ENCODE data around the gene ATP1A4.
A peak's percentile ranks its signal among the peaks of the same experiment; 100 is the strongest.

ATP1A4 gene

GRCh38 chr1:160144921-160145320 is 6.5 kb upstream of the ATP1A4 start:
- peak; percentile 83 for DNase-seq (ENCODE audit: low read depth, low spot score)

DNA sequence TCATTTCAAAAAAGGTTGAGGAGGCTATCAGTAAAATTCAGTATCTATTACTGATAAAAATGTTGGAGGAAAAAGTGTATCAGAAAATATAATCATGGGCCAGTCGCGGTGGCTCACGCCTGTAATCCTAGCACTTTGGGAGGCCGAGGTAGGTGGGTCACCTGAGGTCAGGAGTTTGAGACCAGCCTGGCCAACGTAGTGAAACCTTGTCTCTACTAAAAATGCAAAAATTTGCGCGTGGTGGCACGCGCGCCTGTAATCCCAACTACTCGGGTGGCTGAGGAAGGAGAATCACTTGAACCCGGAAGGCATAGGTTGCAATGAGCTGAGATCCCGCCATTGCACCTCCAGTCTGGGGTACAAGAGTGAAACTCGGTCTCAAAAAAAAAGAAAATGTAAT is 5.3 kb upstream of the ATP1A4 start:
- no peak for DNase-seq (ENCODE audit: low read depth, low spot score)

DNA sequence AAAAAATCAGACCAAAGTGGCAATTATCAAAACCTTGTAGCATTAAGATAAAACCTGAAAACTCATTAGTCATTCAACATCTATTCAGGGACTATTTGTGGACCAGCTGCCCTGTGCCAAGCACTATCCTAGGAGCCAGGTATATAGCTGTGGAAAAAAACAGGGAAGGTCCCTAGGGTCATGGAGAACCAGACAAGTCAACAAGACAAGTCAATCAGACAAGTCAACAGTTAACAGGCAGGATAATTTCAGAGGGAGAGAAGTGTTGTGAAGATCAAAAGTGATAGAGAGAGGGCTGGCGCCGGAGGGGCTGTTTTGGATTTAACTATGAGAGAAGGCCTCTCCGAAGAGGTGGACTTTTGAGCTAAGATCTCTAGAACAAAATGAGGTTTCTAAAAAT is 3.3 kb upstream of the ATP1A4 start:
- DNase-seq (ENCODE audit: low read depth, low spot score), result no peak

- DNase-seq (ENCODE audit: low read depth, low spot score), result no peak
These were observed 2.2 kb upstream of the ATP1A4 start for GRCh38 chr1:160149233-160149632.

DNA sequence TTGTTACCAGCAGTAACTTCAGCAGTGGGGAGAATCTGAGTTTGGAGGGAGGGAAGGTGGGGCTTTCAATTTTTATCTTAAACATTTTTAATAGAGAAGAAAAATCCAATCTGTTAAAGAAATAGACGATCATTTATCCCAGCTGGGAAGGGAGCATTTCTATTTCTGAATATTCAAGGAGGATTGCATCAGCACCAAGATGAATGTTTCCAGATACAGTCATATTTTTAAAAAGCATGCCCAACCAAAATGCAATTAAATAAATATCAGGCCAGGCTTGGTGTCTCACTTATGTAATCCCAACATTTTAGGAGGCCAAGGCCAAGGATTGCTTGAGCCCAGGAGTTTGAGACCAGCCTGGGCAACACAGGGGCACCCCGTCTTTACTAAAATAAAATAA is 1.7 kb upstream of the ATP1A4 start:
- DNase-seq (ENCODE audit: low read depth, low spot score), result no peak

- DNase-seq (ENCODE audit: low read depth, low spot score), result no peak
These were observed 3.4 kb downstream of the ATP1A4 start for GRCh38 chr1:160154790-160155189.

DNA sequence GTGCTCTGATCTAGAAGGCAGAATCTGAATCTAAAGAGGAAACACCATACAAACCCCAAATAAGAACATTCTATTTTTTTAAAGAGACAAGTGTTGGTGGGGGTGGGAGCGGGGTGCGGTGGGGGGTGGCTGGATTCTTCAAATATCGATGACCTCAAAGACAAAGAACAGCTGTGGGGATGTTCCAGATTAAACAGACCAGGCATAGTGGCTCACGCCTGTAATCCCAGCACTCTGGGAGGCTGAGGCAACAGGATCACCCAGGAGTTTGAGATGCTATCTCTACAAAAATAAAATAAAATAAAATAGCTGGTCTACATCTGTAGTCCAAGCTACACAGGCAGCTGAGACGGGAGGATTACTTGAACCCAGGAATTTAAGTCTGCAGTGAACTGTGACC is 5.0 kb downstream of the ATP1A4 start:
- no peak for DNase-seq (ENCODE audit: low read depth, low spot score)

- no peak for DNase-seq (ENCODE audit: low read depth, low spot score)
These were observed 5.8 kb downstream of the ATP1A4 start for GRCh38 chr1:160157174-160157573.

GRCh38 chr1:160158031-160158430 is 6.6 kb downstream of the ATP1A4 start:
- no peak for DNase-seq (ENCODE audit: low read depth, low spot score)

GRCh38 chr1:160158534-160158933 is 7.1 kb downstream of the ATP1A4 start:
- no peak for DNase-seq (ENCODE audit: low read depth, low spot score)

DNA sequence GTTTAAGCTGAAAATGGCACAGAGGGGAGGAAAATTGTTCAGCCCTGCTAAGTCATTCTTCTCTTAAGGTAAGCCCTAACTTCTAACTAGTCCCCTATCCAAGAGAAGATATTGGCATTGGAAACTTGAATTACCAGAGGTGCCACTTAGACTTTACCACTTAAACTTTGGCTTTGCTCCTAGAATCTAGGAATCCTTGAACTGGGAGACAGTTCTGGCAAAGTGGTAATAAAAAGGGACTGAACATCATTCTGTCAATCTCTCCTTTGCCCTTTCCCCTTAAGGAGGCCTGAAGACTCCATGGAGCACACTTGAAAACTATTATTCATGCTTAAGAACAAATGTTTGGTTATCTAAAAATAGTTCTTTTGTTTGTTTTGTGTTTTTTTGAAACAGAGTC is 8.4 kb downstream of the ATP1A4 start:
- DNase-seq (ENCODE audit: low read depth, low spot score), result no peak

DNA sequence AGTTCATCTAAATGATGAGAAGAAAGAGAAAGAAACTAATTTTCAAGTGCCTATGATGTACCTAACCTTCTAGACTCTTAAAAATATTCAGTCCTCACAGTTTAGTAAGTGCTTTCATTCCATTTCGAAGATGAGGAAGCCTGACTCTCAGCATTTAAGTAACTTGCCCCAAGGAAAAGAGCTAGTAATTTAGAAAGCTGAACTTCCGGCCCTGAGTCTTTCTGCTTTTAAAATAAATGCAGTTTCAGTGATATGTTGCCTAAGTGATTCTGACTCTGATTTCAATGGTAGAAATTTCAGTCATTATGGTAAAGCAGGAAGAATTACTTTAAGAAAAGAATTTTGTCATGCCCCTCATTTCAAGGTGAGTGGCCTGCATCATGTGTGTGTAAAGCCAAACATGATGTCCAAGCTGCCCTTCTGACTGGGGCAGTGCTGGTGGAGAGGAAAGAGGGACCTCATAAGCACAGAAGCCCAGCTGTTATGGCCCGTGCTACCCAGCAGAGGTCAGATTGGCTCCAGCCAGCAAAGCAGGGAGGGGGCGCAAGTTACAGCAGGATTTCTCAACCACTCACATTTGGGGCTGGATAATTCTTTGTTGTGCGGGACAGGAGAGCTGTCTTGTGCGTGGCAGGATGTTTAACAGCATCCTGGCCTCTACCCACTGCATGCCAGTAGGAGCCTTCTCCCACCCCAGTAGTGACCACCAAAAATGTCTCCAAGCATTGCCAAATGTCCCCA is 10.7 kb downstream of the ATP1A4 start:
- peak; percentile 67 for DNase-seq (ENCODE audit: low read depth, low spot score)

DNA sequence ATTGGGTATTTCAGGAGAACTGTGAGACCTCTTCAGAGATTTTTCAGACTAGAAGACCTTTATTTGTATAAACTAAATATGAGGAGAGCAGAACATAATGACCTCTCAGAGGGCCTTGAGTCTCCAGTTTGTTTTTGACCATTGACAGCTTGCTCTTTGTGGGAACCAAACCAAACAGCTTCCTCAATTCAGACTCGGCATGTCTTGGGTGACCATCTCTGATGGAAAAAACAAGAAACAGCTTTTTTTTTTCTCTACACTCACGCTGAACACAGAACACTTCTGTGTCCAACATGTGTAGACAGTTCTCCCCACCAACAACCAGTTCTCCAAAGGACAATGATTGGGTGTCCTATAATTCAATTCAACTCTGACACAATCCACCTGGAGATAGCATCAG is 11.5 kb downstream of the ATP1A4 start:
- no peak for DNase-seq (ENCODE audit: low read depth, low spot score)

DNA sequence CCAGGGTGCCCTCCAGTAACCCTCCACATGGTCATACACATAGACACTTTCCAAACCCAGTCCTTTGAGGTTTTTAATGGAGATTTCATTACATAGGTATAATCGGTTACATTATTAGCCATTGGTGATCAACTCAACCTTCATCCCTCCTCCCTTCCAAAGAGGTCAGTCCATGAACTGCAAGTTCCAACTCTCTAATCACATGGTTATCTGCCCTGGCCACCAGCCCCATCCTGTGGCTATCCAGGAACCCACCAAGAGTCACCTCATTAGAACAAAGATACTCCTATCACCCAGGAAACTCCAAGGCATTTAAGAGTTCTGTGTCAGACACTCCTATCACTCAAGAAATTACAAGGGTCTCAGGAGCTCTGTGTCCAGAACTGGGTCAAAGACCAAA is 12.2 kb downstream of the ATP1A4 start:
- no peak for DNase-seq (ENCODE audit: low read depth, low spot score)

DNA sequence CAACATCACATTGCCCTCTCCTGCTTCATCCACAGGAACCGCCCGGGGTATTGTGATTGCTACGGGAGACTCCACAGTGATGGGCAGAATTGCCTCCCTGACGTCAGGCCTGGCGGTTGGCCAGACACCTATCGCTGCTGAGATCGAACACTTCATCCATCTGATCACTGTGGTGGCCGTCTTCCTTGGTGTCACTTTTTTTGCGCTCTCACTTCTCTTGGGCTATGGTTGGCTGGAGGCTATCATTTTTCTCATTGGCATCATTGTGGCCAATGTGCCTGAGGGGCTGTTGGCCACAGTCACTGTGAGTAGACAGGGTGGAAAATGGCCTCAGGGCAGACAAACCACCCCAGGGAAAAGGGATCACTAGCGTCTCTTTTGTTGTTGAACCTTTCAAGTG is 12.7 kb downstream of the ATP1A4 start:
- no peak for DNase-seq (ENCODE audit: low read depth, low spot score)

DNA sequence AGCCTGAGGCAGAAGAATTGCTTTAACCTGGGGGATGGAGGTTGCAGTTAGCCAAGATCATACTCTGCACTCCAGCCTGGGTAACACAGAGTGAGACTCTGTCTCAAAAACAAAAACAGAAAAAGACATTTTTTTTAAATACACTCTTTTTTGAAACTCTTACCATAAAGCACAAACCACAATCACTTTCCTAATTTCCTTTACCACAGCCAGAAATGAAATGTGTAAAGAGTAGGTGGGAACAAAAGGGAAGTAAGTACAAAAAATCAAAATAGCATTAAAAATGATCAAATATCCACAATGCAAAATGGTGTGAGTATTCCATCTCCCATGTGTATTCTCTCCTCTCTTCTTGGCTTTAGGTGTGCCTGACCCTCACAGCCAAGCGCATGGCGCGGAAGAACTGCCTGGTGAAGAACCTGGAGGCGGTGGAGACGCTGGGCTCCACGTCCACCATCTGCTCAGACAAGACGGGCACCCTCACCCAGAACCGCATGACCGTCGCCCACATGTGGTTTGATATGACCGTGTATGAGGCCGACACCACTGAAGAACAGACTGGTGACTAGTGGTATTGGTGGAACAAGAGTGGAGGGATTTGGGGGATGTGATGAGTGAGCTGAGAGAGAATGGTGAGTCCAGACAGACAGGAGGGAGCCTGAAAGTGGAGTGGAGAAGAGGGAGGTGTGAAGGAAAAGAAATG is 14.9 kb downstream of the ATP1A4 start:
- no peak for DNase-seq (ENCODE audit: low read depth, low spot score)

DNA sequence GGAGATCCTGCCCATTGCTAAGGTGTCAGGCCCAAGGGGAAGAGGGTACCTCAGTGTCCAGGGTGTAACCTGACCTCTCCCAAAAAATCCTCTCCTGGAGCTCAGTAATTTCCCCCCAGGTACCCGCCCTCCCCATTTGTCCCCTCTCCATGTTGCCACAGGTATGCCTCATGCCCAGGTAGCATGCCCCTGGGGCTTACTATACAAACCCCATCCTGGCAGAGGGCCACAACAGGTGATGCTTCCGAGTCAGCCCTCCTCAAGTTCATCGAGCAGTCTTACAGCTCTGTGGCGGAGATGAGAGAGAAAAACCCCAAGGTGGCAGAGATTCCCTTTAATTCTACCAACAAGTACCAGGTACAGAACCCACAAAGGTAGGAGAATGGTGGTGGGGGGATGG is 15.7 kb downstream of the ATP1A4 start:
- DNase-seq (ENCODE audit: low read depth, low spot score), result no peak

- no peak for DNase-seq (ENCODE audit: low read depth, low spot score)
These were observed 16.2 kb downstream of the ATP1A4 start for GRCh38 chr1:160167580-160167979.

DNA sequence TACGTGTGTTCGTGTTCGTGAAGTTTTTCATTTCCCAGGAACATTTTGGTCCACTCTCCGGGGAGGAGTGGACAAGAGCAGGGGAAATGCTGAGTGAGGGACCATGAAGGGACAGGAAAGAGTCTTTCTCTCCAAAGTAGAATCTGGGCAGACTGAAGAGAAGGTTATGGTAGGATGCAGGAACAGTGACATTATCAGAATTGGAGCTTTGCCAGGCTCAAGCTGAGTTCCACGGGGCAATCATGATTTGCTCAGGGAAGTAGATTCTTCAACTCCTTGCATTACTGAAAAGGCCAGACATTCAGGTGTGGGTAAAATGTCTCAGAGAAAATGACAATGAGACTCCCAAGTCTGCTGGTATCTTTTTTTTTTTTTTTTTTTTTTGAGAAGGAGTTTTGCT is 16.6 kb downstream of the ATP1A4 start:
- no peak for DNase-seq (ENCODE audit: low read depth, low spot score)

DNA sequence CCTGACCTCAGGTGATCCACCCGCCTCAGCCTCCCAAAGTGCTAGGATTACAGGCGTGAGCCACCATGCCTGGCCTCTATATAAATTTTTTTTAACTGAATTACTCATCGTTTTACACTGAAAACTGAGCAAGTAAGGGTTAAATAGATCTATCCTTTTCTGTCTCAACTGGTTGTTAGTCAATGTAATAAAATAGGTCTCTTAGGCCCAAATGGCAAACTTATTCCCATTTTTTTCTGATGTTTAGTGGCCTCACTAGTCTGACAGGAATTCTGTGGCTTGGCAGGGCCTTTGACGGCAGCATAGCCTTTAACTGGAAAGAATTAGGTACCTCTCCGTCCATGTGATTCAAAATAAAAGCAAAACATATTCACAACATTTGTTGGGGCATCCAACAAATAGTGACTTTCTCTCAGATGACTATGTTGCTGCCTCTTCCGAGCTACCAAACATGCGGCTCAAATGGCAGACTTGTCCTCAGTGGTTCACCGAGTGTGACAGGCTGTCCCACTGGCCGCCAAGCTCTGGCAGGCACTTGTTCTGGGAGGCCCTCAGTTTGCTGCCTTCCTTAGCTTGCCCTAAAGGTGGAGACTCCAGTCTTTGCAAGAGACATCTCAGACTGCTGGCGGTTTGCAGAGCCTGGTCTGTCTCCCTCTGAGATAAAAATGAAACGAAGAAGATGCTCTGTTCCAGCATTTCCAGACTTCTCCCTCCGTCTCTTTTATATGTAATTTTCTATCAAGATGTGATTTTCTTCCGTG is 17.4 kb downstream of the ATP1A4 start:
- peak; percentile 78 for DNase-seq (ENCODE audit: low read depth, low spot score)

DNA sequence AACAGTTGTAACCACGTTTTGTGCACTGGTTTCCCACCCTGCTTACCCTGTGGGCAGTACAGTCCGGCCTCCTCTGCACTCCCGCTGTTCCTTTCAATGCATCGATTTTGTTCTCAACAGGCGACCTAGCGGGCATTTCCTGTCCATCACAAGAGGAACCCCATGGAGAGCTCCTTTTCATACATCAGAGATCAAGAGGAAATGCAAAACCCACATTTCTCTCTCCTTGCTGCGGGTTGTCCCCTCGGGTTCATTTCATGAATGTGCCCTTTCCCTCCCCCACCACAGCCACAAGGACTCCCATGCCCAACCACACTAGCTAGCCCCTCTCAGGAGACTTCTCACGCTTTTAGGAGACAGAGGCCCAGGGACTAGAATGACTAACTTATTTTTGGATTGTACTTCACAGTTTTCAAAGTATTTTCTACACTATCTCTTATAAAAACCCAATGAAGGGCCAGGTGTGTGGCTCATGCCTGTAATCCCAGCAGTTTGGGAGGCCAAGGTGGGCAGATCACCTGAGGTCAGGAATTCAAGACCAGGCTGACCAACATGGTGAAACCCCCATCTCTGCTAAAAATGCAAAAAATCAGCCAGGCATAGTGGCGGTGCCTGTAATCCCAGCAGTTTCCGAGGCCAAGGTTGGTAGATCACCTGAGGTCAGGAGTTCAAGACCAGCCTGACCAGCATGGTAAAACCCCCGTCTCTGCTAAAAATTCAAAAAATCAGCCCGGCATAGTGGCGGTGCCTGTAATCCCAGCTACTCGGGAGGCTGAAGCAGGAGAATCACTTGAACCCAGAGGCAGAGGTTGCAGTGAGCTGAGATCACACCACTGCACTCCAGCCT is 18.4 kb downstream of the ATP1A4 start:
- peak; percentile 79 for DNase-seq (ENCODE audit: low read depth, low spot score)

DNA sequence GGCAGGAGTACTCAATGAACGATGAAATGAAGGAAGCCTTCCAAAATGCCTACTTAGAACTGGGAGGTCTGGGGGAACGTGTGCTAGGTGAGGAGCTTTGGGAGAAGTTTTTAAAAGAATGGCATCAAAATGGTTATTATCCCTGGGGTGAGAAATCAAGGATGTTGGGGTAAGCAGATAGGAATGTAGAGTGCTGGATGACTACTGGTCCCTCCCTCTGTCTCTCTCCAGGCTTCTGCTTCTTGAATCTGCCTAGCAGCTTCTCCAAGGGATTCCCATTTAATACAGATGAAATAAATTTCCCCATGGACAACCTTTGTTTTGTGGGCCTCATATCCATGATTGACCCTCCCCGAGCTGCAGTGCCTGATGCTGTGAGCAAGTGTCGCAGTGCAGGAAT is 20.0 kb downstream of the ATP1A4 start:
- peak; percentile 23 for DNase-seq (ENCODE audit: low read depth, low spot score)

Measured in astrocyte of the hippocampus (primary cell).